GM23338 (cell line): ENCODE data around the gene ELOVL4. TPM values are rescaled to one million over a fixed set of nuclear protein-coding genes. Genes with fewer than 3 reads are reported as not detected.

Source experiments
- ATAC-seq: fragments of 200-7000 bp; cut with Tn5 transposase; 3 replicates; pipeline ENCODE4 v1.9.1; 2020
- DNase-seq: peaks from one replicate; pipeline ENCODE4 v3.0.0-alpha.2; 2015; ENCODE audit warnings: low spot score
- H2AFZ ChIP-seq: fragments of 200-600 bp; sonication (generic); 2 replicates; pipeline ENCODE4 v1.8.0; 2016; ENCODE audit warnings: antibody characterized with exemption, mild to moderate bottlenecking, moderate library complexity
- H3F3A ChIP-seq: fragments of 200-600 bp; sonication (generic); replicated peaks from 2 replicates; pipeline ENCODE4 v1.8.0; 2017; ENCODE audit warnings: antibody characterized with exemption, mixed run types, low read depth
- H3K27ac ChIP-seq: fragments of 200-600 bp; sonication (generic); 2 replicates; pipeline ENCODE4 v1.6.1; 2016; ENCODE audit warnings: low read depth
- H3K27me3 ChIP-seq: fragments of 200-600 bp; sonication (generic); 2 replicates; pipeline ENCODE4 v1.8.0; 2016; ENCODE audit warnings: mild to moderate bottlenecking, mixed run types, moderate library complexity; ENCODE audit not compliant: insufficient read depth
- H3K36me3 ChIP-seq: fragments of 200-600 bp; sonication (generic); 2 replicates; pipeline ENCODE4 v1.8.0; 2016; ENCODE audit warnings: mild to moderate bottlenecking; ENCODE audit not compliant: insufficient read depth
- H3K4me1 ChIP-seq: fragments of 200-600 bp; sonication (generic); 2 replicates; pipeline ENCODE4 v1.8.0; 2016; ENCODE audit warnings: mild to moderate bottlenecking, moderate library complexity; ENCODE audit not compliant: insufficient read depth
- H3K4me2 ChIP-seq: fragments of 200-600 bp; sonication (generic); 2 replicates; pipeline ENCODE4 v1.7.1; 2017; ENCODE audit warnings: mixed run types
- H3K4me3 ChIP-seq: fragments of 200-600 bp; sonication (generic); 2 replicates; pipeline ENCODE4 v1.6.1; 2016; ENCODE audit warnings: mixed run types
- H3K79me2 ChIP-seq: fragments of 200-600 bp; sonication (generic); replicated peaks from 2 replicates; pipeline ENCODE4 v1.8.0; 2017; ENCODE audit warnings: mild to moderate bottlenecking; ENCODE audit not compliant: insufficient read depth
- H3K9me2 ChIP-seq: fragments of 200-600 bp; sonication (generic); 2 replicates; pipeline ENCODE4 v1.8.0; 2017; ENCODE audit not compliant: insufficient read depth
- H4K20me1 ChIP-seq: fragments of 200-600 bp; sonication (generic); replicated peaks from 2 replicates; pipeline ENCODE4 v1.8.0; 2017; ENCODE audit warnings: mild to moderate bottlenecking; ENCODE audit not compliant: insufficient read depth
- H3K27ac Mint-ChIP-seq: 2 replicates; pipeline ENCODE4 v1.8.0; 2020; ENCODE audit warnings: inconsistent platforms, mild to moderate bottlenecking, moderate library complexity, mixed read lengths
- H3K27me3 Mint-ChIP-seq: 3 replicates; pipeline ENCODE4 v1.8.0; 2022; ENCODE audit warnings: low read depth, mild to moderate bottlenecking, moderate library complexity, mixed read lengths, inconsistent platforms; ENCODE audit not compliant: insufficient read depth, poor library complexity
- H3K36me3 Mint-ChIP-seq: 3 replicates; pipeline ENCODE4 v1.8.0; 2021; ENCODE audit warnings: low read depth, mild to moderate bottlenecking, inconsistent platforms, moderate library complexity, mixed read lengths
- H3K4me1 Mint-ChIP-seq: 3 replicates; pipeline ENCODE4 v1.8.0; 2020; ENCODE audit warnings: mild to moderate bottlenecking, inconsistent platforms, mixed read lengths
- H3K4me3 Mint-ChIP-seq: 3 replicates; pipeline ENCODE4 v1.8.0; 2021; ENCODE audit warnings: moderate library complexity, mild to moderate bottlenecking, inconsistent platforms, mixed read lengths
- H3K9me3 Mint-ChIP-seq: 3 replicates; pipeline ENCODE4 v1.8.0; 2020; ENCODE audit warnings: moderate library complexity, mild to moderate bottlenecking, inconsistent platforms, mixed read lengths
- CREB1 ChIP-seq: fragments of 250-450 bp; sonication (Bioruptor Pico); IDR thresholded peaks from 2 replicates; pipeline ENCODE4 v1.5.0; 2020; ENCODE audit warnings: low read depth, mild to moderate bottlenecking, moderate library complexity
- EZH2 ChIP-seq: fragments of 200-600 bp; sonication (generic); IDR thresholded peaks from one replicate; pipeline ENCODE4 v1.8.0; 2017; ENCODE audit warnings: antibody characterized with exemption, mild to moderate bottlenecking, low read depth; ENCODE audit not compliant: unreplicated experiment
- EZH2phosphoT487 ChIP-seq: fragments of 200-600 bp; sonication (generic); IDR thresholded peaks from one replicate; pipeline ENCODE4 v1.8.1; 2018; ENCODE audit warnings: antibody characterized with exemption; ENCODE audit not compliant: unreplicated experiment
- JUNB ChIP-seq: IDR thresholded peaks from one replicate; pipeline ENCODE4 v1.6.1; 2016; ENCODE audit warnings: antibody characterized with exemption; ENCODE audit not compliant: unreplicated experiment
- NANOG ChIP-seq: IDR thresholded peaks from 2 replicates; pipeline ENCODE4 v1.6.1; 2016; ENCODE audit warnings: antibody characterized with exemption, borderline replicate concordance
- STAT1 ChIP-seq: IDR thresholded peaks from one replicate; pipeline ENCODE4 v1.6.1; 2016; ENCODE audit warnings: antibody characterized with exemption; ENCODE audit not compliant: unreplicated experiment
- polyA plus RNA-seq: library from polyadenylated mRNA; unstranded; fragments of >200 nt; fragmentation: Nextera tagmentation; extraction: Ambion mirVana; gene quantifications from 2 replicates; pipeline ENCODE4 v1.2.1, GENCODE V29; 2016
- total RNA-seq: library from RNA; depleted of rRNA; stranded (reverse); fragments of >200 nt; shearing (Covaris generic); gene quantifications from 2 replicates; pipeline ENCODE4 v1.2.3, GENCODE V29; 2014
- TF ChIP-seq, protein P1 (sequence below): IDR thresholded peaks from 2 replicates; pipeline ENCODE4 v1.6.1; 2016; ENCODE audit warnings: antibody characterized with exemption
- TF ChIP-seq, protein P2 (sequence below): IDR thresholded peaks from one replicate; pipeline ENCODE4 v1.6.1; 2018; ENCODE audit warnings: antibody characterized with exemption; ENCODE audit not compliant: unreplicated experiment

ELOVL4 gene
- total and polyA plus RNA-seq, 2 experiments from 2014 or later: 13.3 to 16.8 TPM

GRCh38 chr6:79967178-79967577, 19.8 kb upstream of the ELOVL4 start (continued):
- TF ChIP-seq, protein P1, sequence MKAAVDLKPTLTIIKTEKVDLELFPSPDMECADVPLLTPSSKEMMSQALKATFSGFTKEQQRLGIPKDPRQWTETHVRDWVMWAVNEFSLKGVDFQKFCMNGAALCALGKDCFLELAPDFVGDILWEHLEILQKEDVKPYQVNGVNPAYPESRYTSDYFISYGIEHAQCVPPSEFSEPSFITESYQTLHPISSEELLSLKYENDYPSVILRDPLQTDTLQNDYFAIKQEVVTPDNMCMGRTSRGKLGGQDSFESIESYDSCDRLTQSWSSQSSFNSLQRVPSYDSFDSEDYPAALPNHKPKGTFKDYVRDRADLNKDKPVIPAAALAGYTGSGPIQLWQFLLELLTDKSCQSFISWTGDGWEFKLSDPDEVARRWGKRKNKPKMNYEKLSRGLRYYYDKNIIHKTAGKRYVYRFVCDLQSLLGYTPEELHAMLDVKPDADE: no peak
- TF ChIP-seq CREB1 (no peak), EZH2 (no peak), STAT1 (no peak), NANOG (no peak)
- TF ChIP-seq, protein P2, sequence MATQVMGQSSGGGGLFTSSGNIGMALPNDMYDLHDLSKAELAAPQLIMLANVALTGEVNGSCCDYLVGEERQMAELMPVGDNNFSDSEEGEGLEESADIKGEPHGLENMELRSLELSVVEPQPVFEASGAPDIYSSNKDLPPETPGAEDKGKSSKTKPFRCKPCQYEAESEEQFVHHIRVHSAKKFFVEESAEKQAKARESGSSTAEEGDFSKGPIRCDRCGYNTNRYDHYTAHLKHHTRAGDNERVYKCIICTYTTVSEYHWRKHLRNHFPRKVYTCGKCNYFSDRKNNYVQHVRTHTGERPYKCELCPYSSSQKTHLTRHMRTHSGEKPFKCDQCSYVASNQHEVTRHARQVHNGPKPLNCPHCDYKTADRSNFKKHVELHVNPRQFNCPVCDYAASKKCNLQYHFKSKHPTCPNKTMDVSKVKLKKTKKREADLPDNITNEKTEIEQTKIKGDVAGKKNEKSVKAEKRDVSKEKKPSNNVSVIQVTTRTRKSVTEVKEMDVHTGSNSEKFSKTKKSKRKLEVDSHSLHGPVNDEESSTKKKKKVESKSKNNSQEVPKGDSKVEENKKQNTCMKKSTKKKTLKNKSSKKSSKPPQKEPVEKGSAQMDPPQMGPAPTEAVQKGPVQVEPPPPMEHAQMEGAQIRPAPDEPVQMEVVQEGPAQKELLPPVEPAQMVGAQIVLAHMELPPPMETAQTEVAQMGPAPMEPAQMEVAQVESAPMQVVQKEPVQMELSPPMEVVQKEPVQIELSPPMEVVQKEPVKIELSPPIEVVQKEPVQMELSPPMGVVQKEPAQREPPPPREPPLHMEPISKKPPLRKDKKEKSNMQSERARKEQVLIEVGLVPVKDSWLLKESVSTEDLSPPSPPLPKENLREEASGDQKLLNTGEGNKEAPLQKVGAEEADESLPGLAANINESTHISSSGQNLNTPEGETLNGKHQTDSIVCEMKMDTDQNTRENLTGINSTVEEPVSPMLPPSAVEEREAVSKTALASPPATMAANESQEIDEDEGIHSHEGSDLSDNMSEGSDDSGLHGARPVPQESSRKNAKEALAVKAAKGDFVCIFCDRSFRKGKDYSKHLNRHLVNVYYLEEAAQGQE: no peak

GRCh38 chr6:79964607-79965081, 17.3 kb upstream of the ELOVL4 start:
- no peaks in the 10 kb centered on the region for H3K4me1 Mint-ChIP-seq
- Histone ChIP-seq H3K27me3 (no peaks in the 10 kb centered on the region), H2AFZ (peak overlapping the region; percentile 66; the same call in 1 of the 2 replicates), H3K79me2 (no peaks in the 10 kb centered on the region), H3K27ac (no peak overlapping the region), H3K4me2 (no peak overlapping the region), H3K4me1 (no peaks in the 10 kb centered on the region), H3K9me2 (no peaks in the 10 kb centered on the region), H3K4me3 (no peak overlapping the region), H3F3A (no peaks in the 10 kb centered on the region), H4K20me1 (no peaks in the 10 kb centered on the region), H3K36me3 (no peaks in the 10 kb centered on the region)
- H3K27ac Mint-ChIP-seq: no peak overlapping the region
- ATAC-seq (no peak), DNase-seq (no peak)
- no peak overlapping the region for H3K4me3 Mint-ChIP-seq
- H3K27me3 Mint-ChIP-seq: peaks cover 4% of the 10 kb centered on the region
- peaks cover 38% of the 10 kb centered on the region for H3K9me3 Mint-ChIP-seq
- TF ChIP-seq, protein P2: no peak
- no peak for TF ChIP-seq JUNB
- TF ChIP-seq EZH2phosphoT487: no peak
- no peak for TF ChIP-seq STAT1
- TF ChIP-seq CREB1: no peak
- no peak for TF ChIP-seq EZH2
- H3K36me3 Mint-ChIP-seq: peaks cover 13% of the 10 kb centered on the region; the same call in 2 of the 3 replicates
